ENCODE results near the gene STK33.

STK33 gene

DNA sequence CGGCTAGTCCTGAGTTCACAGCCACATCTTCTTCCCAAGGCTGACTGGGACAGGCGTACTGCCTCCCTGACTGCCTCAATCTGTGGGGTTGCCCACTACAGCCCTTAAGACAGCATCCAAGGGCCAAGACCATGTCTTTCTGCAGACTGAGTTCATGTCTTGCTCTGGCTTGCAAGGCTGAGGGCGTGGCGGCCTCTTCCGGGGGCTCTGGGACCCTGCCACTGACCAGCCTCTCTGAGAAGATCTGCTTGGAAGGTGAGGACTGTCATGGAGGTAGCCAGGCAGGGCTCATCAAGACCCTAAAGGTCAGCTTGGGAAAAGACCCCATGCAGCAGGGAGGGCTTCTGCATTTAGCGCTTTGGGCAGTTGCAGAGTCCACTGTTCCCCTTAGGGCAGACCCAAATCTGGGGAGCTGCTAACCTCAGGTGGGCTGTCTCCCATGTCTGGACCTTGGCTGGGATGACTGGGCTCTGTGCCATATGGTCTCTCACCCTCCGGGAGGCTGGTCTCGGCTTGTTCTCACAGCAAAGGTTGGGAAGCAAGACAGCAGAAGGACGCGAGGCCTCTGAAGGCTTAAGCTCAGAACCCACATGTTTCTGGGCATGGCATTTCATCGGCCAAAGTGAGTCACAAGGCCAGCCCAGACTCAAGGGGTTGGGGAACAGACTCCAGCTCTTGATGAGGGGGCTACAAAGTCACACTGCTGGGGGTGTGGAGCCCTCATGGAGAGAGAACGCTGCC is 221.2 kb downstream of the STK33 start:
- H2AFZ ChIP-seq (ENCODE audit: low read depth, low read length): no peak overlapping the region
- H3K27ac ChIP-seq (ENCODE audit: low read length): no peak overlapping the region
- H3K4me3 ChIP-seq (ENCODE audit: low read depth in 1 of 2, low read length in 2 of 2): no peak overlapping the region
- no peaks in the 10 kb centered on the region for H3K4me1 ChIP-seq (ENCODE audit: insufficient read depth, low read length)
- no peak for ATAC-seq (ENCODE audit: insufficient read depth, low read depth)
- no peaks in the 10 kb centered on the region for H3K27me3 ChIP-seq (ENCODE audit: insufficient read depth, low read length, poor library complexity)
- TF ChIP-seq, protein P1, sequence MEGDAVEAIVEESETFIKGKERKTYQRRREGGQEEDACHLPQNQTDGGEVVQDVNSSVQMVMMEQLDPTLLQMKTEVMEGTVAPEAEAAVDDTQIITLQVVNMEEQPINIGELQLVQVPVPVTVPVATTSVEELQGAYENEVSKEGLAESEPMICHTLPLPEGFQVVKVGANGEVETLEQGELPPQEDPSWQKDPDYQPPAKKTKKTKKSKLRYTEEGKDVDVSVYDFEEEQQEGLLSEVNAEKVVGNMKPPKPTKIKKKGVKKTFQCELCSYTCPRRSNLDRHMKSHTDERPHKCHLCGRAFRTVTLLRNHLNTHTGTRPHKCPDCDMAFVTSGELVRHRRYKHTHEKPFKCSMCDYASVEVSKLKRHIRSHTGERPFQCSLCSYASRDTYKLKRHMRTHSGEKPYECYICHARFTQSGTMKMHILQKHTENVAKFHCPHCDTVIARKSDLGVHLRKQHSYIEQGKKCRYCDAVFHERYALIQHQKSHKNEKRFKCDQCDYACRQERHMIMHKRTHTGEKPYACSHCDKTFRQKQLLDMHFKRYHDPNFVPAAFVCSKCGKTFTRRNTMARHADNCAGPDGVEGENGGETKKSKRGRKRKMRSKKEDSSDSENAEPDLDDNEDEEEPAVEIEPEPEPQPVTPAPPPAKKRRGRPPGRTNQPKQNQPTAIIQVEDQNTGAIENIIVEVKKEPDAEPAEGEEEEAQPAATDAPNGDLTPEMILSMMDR (IDR thresholded peaks at IDR 0.05; ENCODE audit: borderline replicate concordance, extremely low read depth, low read length, poor library complexity, severe bottlenecking): no peak
- TF ChIP-seq EZH2 (IDR thresholded peaks at IDR 0.05; ENCODE audit: borderline replicate concordance, low read depth, low read length, severe bottlenecking): no peak
- H3K4me2 ChIP-seq (ENCODE audit: insufficient read depth, low read length): no peak overlapping the region
- no peaks in the 10 kb centered on the region for H3K9me3 ChIP-seq (ENCODE audit: insufficient read depth, low read length, severe bottlenecking)
- no peak overlapping the region for H3K9ac ChIP-seq (ENCODE audit: low read depth, low read length)
- H3K79me2 ChIP-seq (ENCODE audit: insufficient read depth, low read length): no peaks in the 10 kb centered on the region
- no peak for DNase-seq
- no peaks in the 10 kb centered on the region for H3K36me3 ChIP-seq (ENCODE audit: insufficient read depth, low read length)
- no peaks in the 10 kb centered on the region for H4K20me1 ChIP-seq (ENCODE audit: insufficient read depth, low read length)

DNA sequence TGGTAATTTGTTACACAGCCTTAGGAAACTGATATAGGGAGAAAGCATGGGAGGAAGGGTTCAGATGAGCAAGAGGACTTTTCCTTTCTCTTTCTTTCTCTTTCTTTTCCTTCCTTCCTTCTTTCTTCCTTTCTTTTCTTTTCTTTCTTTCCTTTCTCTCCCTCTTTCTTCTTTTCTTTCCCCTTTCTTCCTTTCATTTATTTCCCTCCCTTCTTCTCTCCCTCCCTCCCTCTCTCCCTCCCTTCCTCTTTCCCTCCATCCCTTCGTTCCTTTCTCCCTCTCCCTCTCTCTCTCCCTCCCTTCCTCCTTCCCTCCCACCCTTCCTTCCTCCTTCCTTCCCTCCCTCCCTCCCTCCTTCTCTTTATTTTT is 222.5 kb downstream of the STK33 start:
- no peak overlapping the region for H3K27ac ChIP-seq (ENCODE audit: low read length)
- no peaks in the 10 kb centered on the region for H3K36me3 ChIP-seq (ENCODE audit: insufficient read depth, low read length)
- no peaks in the 10 kb centered on the region for H3K4me1 ChIP-seq (ENCODE audit: insufficient read depth, low read length)
- H3K4me3 ChIP-seq (ENCODE audit: low read depth in 1 of 2, low read length in 2 of 2): no peak overlapping the region
- H3K79me2 ChIP-seq (ENCODE audit: insufficient read depth, low read length): no peaks in the 10 kb centered on the region
- no peaks in the 10 kb centered on the region for H3K27me3 ChIP-seq (ENCODE audit: insufficient read depth, low read length, poor library complexity)
- H3K9me3 ChIP-seq (ENCODE audit: insufficient read depth, low read length, severe bottlenecking): no peaks in the 10 kb centered on the region
- H2AFZ ChIP-seq (ENCODE audit: low read depth, low read length): no peak overlapping the region
- H3K9ac ChIP-seq (ENCODE audit: low read depth, low read length): no peak overlapping the region
- ATAC-seq (ENCODE audit: insufficient read depth, low read depth): no peak
- H4K20me1 ChIP-seq (ENCODE audit: insufficient read depth, low read length): no peaks in the 10 kb centered on the region
- no peak for DNase-seq
- TF ChIP-seq, protein P1 (IDR thresholded peaks at IDR 0.05; ENCODE audit: borderline replicate concordance, extremely low read depth, low read length, poor library complexity, severe bottlenecking): no peak
- no peak for TF ChIP-seq EZH2 (IDR thresholded peaks at IDR 0.05; ENCODE audit: borderline replicate concordance, low read depth, low read length, severe bottlenecking)
- no peak overlapping the region for H3K4me2 ChIP-seq (ENCODE audit: insufficient read depth, low read length)

DNA sequence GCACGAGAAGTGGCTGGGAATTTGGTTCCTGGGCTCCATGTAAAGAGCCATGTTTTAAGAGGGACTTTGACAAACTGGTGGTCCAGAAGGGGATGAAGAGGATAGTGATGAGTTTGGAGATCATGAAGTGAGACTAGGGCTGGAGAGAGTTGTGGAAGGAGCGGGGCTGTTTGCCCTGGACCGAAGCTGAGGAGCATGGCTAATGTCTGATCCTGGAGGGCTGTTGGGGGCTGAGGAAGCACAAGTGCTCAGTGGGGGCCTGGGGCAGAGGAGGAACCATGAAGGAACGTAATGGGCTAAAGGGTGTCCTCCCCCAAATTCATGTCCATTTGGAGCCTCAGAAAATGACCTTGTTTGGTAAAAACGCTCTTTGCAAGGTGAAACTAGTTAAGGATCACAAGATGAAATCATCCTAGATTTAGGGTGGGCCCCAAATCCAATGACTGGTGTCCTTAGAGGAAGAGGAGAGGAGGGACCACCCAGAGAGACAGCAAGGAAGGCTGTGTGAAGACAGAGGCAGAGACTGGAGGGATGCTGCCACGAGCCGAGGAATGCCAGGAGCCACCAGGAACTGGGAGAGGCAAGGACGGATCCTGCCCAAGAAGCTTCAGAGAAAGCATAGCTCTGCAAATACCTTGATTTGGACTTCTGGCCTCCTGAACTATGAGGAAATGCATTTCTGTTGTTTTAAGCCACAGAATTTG is 223.1 kb downstream of the STK33 start:
- no peak for ATAC-seq (ENCODE audit: insufficient read depth, low read depth)

More for the DNA sequence above, 223.1 kb downstream of the STK33 start:
- no peak for DNase-seq
- Histone ChIP-seq H3K9ac (ENCODE audit: low read depth, low read length) (no peak overlapping the region), H3K4me1 (ENCODE audit: insufficient read depth, low read length) (no peaks in the 10 kb centered on the region), H3K79me2 (ENCODE audit: insufficient read depth, low read length) (no peaks in the 10 kb centered on the region), H2AFZ (ENCODE audit: low read depth, low read length) (no peak overlapping the region), H3K36me3 (ENCODE audit: insufficient read depth, low read length) (no peaks in the 10 kb centered on the region), H3K4me2 (ENCODE audit: insufficient read depth, low read length) (no peak overlapping the region), H3K9me3 (ENCODE audit: insufficient read depth, low read length, severe bottlenecking) (no peaks in the 10 kb centered on the region), H3K27ac (ENCODE audit: low read length) (no peak overlapping the region), H3K4me3 (ENCODE audit: low read depth in 1 of 2, low read length in 2 of 2) (no peak overlapping the region), H4K20me1 (ENCODE audit: insufficient read depth, low read length) (no peaks in the 10 kb centered on the region), H3K27me3 (ENCODE audit: insufficient read depth, low read length, poor library complexity) (no peaks in the 10 kb centered on the region)
- TF ChIP-seq, protein P1 (IDR thresholded peaks at IDR 0.05; ENCODE audit: borderline replicate concordance, extremely low read depth, low read length, poor library complexity, severe bottlenecking): no peak
- TF ChIP-seq EZH2 (IDR thresholded peaks at IDR 0.05; ENCODE audit: borderline replicate concordance, low read depth, low read length, severe bottlenecking): no peak
